ENCODE measurements around the gene MYH10. TPM values are rescaled to one million over a fixed set of nuclear protein-coding genes. Genes with fewer than 3 reads are reported as not detected.

MYH10 gene
- total RNA-seq, 2 donors from 2014 or later, result 13.9 to 34.7 TPM

GRCh38 chr17:8532021-8532420, 98.5 kb downstream of the MYH10 start:
- no peak for ATAC-seq (replicated peaks)
- Mint-ChIP-seq H3K4me1 (no peaks in the 10 kb centered on the region), H3K9me3 (no peaks in the 10 kb centered on the region), H3K27me3 (no peaks in the 10 kb centered on the region), H3K27ac (no peak overlapping the region), H3K36me3 (ENCODE audit: low read depth) (no peaks in the 10 kb centered on the region), H3K4me3 (no peak overlapping the region)

DNA sequence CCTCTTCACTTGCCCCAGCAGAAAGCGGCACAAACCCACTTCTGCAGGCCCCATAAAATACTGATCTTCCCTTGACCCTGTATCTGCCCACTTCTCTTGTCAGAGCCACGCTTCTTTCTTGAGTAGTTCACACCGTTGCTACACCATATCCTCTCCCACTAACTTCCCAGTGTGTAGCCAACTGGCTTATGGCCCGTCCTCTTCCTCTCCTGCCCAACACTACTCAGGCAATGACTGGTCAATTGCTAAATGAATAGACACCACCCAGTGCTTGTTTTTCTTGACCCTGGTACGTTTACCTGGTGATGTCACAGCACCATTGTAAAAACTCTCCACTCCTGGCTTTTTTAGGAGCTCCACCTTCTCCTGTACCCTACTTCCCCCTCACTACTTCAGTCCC, 107.9 kb downstream of the MYH10 start:
- Mint-ChIP-seq H3K9me3 (no peaks in the 10 kb centered on the region), H3K27ac (no peak overlapping the region), H3K4me3 (no peak overlapping the region)

DNA sequence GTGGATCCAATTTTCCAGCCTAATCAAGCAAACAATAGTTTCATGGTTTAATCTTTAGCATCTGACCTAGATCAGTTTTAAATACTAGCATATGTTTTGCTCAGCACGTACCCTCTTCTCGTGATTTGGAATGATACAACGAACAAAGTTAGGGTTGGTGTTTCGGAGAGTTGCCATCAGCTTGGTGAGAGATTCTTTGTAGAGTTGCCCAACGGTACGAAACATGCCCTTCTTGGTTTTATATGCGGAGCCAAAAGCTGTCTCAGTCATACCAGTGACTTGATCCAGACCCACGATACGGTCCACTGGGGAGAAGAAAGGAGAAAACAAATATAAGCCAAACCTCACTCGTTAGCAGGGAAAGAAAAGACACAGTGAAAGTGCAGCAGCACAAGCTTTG, 109.5 kb downstream of the MYH10 start:
- Mint-ChIP-seq H3K36me3 (ENCODE audit: low read depth) (no peaks in the 10 kb centered on the region), H3K4me3 (no peak overlapping the region), H3K9me3 (no peaks in the 10 kb centered on the region), H3K27ac (no peak overlapping the region), H3K27me3 (no peaks in the 10 kb centered on the region), H3K4me1 (no peaks in the 10 kb centered on the region)
- no peak for ATAC-seq (replicated peaks)

More for the DNA sequence above, 107.9 kb downstream of the MYH10 start:
- no peaks in the 10 kb centered on the region for H3K27me3 Mint-ChIP-seq
- no peaks in the 10 kb centered on the region for H3K4me1 Mint-ChIP-seq
- no peak for ATAC-seq (replicated peaks)
- no peaks in the 10 kb centered on the region for H3K36me3 Mint-ChIP-seq (ENCODE audit: low read depth)

- H3K36me3 Mint-ChIP-seq (ENCODE audit: low read depth), result no peaks in the 10 kb centered on the region
- no peaks in the 10 kb centered on the region for H3K4me1 Mint-ChIP-seq
- H3K4me3 Mint-ChIP-seq, result no peak overlapping the region
Measured at GRCh38 chr17:8518850-8519249, 111.7 kb downstream of the MYH10 start.

GRCh38 chr17:8518326-8518725, 112.2 kb downstream of the MYH10 start:
- no peak overlapping the region for H3K4me3 Mint-ChIP-seq
- ATAC-seq (replicated peaks), result no peak
- no peaks in the 10 kb centered on the region for H3K4me1 Mint-ChIP-seq
- H3K9me3 Mint-ChIP-seq, result no peaks in the 10 kb centered on the region
- no peak overlapping the region for H3K27ac Mint-ChIP-seq
- H3K36me3 Mint-ChIP-seq (ENCODE audit: low read depth), result no peaks in the 10 kb centered on the region
- no peaks in the 10 kb centered on the region for H3K27me3 Mint-ChIP-seq

More at GRCh38 chr17:8518850-8519249, 111.7 kb downstream of the MYH10 start:
- H3K9me3 Mint-ChIP-seq, result no peaks in the 10 kb centered on the region
- no peak for ATAC-seq (replicated peaks)
- H3K27ac Mint-ChIP-seq, result no peak overlapping the region
- H3K27me3 Mint-ChIP-seq, result no peaks in the 10 kb centered on the region

- Mint-ChIP-seq H3K4me3 (no peak overlapping the region), H3K36me3 (ENCODE audit: low read depth) (peaks cover 5% of the 10 kb centered on the region), H3K4me1 (no peaks in the 10 kb centered on the region), H3K9me3 (no peaks in the 10 kb centered on the region), H3K27me3 (no peaks in the 10 kb centered on the region), H3K27ac (no peak overlapping the region)
- ATAC-seq (replicated peaks), result no peak
Measured at GRCh38 chr17:8514801-8515200, 115.7 kb downstream of the MYH10 start.

- H3K36me3 Mint-ChIP-seq (ENCODE audit: low read depth), result peaks cover 22% of the 10 kb centered on the region
- no peak overlapping the region for H3K27ac Mint-ChIP-seq
- ATAC-seq (replicated peaks), result no peak
- H3K9me3 Mint-ChIP-seq, result no peaks in the 10 kb centered on the region
- H3K4me1 Mint-ChIP-seq, result no peaks in the 10 kb centered on the region
- H3K27me3 Mint-ChIP-seq, result no peaks in the 10 kb centered on the region
- H3K4me3 Mint-ChIP-seq, result no peak overlapping the region
Measured at GRCh38 chr17:8506145-8506544, 124.4 kb downstream of the MYH10 start.

DNA sequence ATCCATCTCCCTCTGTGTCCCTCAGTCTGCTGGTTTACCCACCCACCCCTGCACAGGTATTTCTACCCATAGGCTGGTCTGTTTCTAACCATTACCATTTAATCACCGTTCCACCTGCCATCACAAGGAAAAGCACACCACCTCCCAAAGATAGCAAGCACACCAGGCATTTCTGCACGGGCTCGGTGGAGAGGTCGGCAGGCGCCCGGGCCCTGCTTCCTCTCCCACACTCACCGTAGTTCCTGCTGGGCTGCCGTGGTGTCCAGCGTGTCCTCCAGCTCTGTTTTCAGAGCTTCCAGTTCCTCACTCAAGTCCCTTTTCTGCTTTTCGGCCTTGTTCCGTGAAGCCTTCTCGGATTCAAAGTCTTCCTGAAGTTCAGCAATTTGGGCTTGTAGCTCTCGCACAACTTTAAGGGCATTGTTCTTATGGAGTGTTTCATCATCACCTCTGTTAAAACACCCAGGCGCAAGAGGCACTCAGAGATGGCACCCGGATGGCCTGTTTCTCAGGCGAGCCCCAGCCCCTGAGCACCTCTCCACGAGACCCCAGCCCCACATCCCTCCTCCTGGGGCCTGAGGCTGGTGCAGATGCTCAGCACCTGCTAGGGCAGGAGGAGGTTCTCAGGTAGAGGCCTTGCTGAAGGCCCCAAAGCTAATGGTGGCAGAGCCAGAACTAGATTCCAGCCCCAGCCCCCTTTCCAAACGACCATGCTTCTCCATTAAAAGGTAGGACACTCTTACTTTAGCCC, 125.9 kb downstream of the MYH10 start:
- Mint-ChIP-seq H3K4me1 (peaks cover 3% of the 10 kb centered on the region), H3K27me3 (no peaks in the 10 kb centered on the region), H3K9me3 (no peaks in the 10 kb centered on the region), H3K27ac (no peak overlapping the region), H3K4me3 (no peak overlapping the region), H3K36me3 (ENCODE audit: low read depth) (peaks cover 16% of the 10 kb centered on the region)
- no peak for ATAC-seq (replicated peaks)

- H3K36me3 Mint-ChIP-seq (ENCODE audit: low read depth), result peaks cover 11% of the 10 kb centered on the region
- H3K4me3 Mint-ChIP-seq, result no peak overlapping the region
- no peak for ATAC-seq (replicated peaks)
- peaks cover 3% of the 10 kb centered on the region for H3K4me1 Mint-ChIP-seq
- no peak overlapping the region for H3K27ac Mint-ChIP-seq
- no peaks in the 10 kb centered on the region for H3K27me3 Mint-ChIP-seq
- H3K9me3 Mint-ChIP-seq, result no peaks in the 10 kb centered on the region
Measured at GRCh38 chr17:8503807-8504206, 126.7 kb downstream of the MYH10 start.

GRCh38 chr17:8503368-8503767, 127.2 kb downstream of the MYH10 start:
- no peaks in the 10 kb centered on the region for H3K27me3 Mint-ChIP-seq
- H3K4me1 Mint-ChIP-seq, result peaks cover 3% of the 10 kb centered on the region
- H3K9me3 Mint-ChIP-seq, result no peaks in the 10 kb centered on the region
- no peak for ATAC-seq (replicated peaks)
- H3K36me3 Mint-ChIP-seq (ENCODE audit: low read depth), result peaks cover 7% of the 10 kb centered on the region
- H3K4me3 Mint-ChIP-seq, result no peak overlapping the region
- no peak overlapping the region for H3K27ac Mint-ChIP-seq

DNA sequence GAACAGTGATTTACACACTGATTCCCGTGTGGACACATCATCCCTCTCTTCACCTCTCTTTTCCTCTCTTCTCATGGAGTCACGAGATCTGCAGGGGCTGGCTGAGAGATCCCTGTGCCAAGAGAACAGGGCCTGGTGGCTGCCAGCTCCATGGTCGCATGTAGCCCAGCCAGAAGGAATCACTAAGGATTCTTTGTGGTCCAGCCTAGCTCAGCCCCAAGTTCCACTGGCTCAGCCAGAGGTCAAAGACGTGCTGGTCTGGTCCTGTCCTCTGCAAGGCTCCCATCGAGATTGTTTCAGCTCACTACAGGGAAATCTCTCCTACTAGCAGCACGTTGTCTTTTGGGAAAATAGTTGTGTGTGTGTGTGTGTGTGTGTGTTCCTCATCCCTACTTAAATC, 128.4 kb downstream of the MYH10 start:
- Mint-ChIP-seq H3K4me1 (peaks cover 3% of the 10 kb centered on the region), H3K36me3 (ENCODE audit: low read depth) (peaks cover 6% of the 10 kb centered on the region), H3K27ac (no peak overlapping the region), H3K4me3 (no peak overlapping the region), H3K27me3 (no peaks in the 10 kb centered on the region), H3K9me3 (no peaks in the 10 kb centered on the region)
- ATAC-seq (replicated peaks), result no peak

DNA sequence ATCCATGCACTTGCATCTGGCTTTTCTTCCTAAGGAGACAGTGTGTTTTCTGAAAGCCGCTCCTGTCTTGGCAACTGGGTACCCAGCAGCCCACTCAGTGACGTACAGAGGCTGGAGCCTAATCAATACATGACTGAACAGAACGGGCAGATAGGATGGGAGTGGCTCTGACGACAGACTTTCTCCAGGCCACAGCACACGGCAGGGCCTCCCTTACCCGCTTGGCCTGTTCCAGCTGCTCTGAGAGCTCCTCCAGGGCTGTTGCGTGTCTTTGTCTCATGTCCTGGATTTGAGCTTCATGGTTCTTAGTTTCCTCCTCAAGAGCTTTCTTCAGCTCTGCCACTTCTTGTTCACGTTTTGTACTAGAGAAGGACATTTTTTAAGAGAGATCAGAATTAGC, 129.9 kb downstream of the MYH10 start:
- Mint-ChIP-seq H3K36me3 (ENCODE audit: low read depth) (no peaks in the 10 kb centered on the region), H3K4me1 (peaks cover 3% of the 10 kb centered on the region), H3K9me3 (no peaks in the 10 kb centered on the region), H3K27me3 (no peaks in the 10 kb centered on the region), H3K4me3 (no peak overlapping the region), H3K27ac (no peak overlapping the region)
- ATAC-seq (replicated peaks), result no peak

DNA sequence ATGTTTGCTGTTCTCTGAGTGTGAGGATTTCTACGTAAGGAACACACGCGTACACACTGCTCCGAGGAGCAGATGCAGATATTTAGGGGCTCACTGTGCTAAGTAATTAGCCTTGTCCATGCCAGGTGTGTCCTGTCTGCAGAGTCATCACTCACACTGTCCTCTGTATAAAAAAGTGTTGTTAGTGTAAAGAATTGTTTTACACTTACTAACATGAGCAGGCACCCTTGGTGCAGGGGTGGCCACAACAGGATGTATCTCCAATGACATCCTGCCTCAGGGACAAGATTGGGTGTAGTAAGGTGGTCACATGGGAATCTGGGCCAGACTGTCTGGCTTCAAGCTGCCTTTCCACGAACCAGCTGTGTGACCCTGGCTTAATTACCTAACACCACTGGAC, 130.9 kb downstream of the MYH10 start:
- Mint-ChIP-seq H3K27ac (no peak overlapping the region), H3K36me3 (ENCODE audit: low read depth) (no peaks in the 10 kb centered on the region), H3K9me3 (no peaks in the 10 kb centered on the region), H3K4me3 (no peak overlapping the region), H3K4me1 (peaks cover 3% of the 10 kb centered on the region), H3K27me3 (no peaks in the 10 kb centered on the region)
- ATAC-seq (replicated peaks), result no peak

DNA sequence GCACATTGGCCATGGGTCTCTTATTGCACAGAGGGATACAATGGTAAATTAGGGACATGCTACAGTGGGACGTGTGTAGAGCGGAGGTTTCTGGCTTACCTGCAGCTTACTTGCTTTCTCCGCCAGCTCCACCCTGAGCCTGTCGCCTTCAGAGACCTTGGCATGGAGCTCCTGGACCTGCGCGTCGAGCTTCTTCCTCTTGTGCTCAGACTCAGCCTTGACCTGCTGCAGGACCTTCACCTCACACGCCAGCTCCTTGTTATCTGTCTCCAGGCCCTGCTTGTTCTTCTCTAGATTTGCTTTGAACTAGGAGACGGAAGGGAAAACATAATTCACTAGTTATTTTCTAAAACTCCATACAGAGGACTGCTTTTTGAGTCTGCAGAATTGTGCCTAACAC, 131.4 kb downstream of the MYH10 start:
- ATAC-seq (replicated peaks), result no peak
- Mint-ChIP-seq H3K4me1 (peaks cover 3% of the 10 kb centered on the region), H3K36me3 (ENCODE audit: low read depth) (no peaks in the 10 kb centered on the region), H3K9me3 (no peaks in the 10 kb centered on the region), H3K4me3 (no peak overlapping the region), H3K27me3 (no peaks in the 10 kb centered on the region), H3K27ac (no peak overlapping the region)

DNA sequence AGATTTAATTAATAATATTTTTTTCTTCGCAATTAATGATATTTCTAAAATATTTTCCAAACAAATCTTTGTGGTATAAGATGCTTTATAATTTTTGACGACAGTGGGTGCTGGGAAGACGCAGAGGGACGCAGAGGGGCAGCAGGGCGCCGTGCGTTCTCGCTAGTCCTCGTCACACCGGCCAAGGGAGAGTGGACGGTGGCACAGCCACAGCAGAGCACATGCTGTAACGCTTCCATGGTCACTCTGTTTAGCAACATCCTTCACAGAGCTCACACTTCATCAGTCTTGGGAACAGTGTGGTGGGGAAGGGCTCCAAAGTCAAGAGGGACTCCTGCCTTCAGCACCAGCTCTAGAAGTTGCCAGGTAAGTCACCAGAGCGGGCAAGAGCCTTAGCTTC, 134.4 kb downstream of the MYH10 start:
- H3K27me3 Mint-ChIP-seq, result no peaks in the 10 kb centered on the region
- peaks cover 6% of the 10 kb centered on the region for H3K36me3 Mint-ChIP-seq (ENCODE audit: low read depth)
- H3K9me3 Mint-ChIP-seq, result no peaks in the 10 kb centered on the region
- ATAC-seq (replicated peaks), result no peak
- no peak overlapping the region for H3K4me3 Mint-ChIP-seq
- H3K4me1 Mint-ChIP-seq, result peaks cover 3% of the 10 kb centered on the region
- no peak overlapping the region for H3K27ac Mint-ChIP-seq

All from activated T-helper 17 cell treated with anti-CD3 and anti-CD28 coated beads, Interleukin-2, amount 50 U/mL, for 72 hours (primary cell).